ENCODE data around the gene SH3GL1.

SH3GL1 gene

DNA sequence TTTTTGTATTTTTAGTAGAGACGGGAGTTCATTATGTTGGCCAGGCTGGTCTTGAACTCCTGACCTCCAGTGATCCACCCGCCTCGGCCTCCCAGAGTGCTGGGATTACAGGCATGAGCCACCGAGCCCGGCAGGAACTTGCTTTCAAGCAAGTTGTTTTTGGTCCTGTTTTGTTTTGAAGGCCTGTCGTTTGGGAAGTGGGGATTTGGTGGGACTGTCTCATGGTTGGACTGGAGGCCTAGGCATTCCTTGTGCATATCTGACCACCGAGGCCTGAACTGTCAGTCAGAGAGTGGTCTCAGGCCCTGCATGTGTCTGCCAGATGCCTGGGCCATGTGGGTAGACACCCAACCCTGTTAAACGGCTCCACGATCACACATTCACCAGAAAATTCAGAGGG is 30.9 kb upstream of the SH3GL1 start:
- no peak for DNase-seq (ENCODE audit: low read depth)
- TF ChIP-seq, protein P1, sequence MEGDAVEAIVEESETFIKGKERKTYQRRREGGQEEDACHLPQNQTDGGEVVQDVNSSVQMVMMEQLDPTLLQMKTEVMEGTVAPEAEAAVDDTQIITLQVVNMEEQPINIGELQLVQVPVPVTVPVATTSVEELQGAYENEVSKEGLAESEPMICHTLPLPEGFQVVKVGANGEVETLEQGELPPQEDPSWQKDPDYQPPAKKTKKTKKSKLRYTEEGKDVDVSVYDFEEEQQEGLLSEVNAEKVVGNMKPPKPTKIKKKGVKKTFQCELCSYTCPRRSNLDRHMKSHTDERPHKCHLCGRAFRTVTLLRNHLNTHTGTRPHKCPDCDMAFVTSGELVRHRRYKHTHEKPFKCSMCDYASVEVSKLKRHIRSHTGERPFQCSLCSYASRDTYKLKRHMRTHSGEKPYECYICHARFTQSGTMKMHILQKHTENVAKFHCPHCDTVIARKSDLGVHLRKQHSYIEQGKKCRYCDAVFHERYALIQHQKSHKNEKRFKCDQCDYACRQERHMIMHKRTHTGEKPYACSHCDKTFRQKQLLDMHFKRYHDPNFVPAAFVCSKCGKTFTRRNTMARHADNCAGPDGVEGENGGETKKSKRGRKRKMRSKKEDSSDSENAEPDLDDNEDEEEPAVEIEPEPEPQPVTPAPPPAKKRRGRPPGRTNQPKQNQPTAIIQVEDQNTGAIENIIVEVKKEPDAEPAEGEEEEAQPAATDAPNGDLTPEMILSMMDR (IDR thresholded peaks at IDR 0.05; ENCODE audit: control insufficient read depth, extremely low read depth, insufficient read depth): no peak
- H3K4me3 ChIP-seq (ENCODE audit: low read depth, low read length): no peak overlapping the region

DNA sequence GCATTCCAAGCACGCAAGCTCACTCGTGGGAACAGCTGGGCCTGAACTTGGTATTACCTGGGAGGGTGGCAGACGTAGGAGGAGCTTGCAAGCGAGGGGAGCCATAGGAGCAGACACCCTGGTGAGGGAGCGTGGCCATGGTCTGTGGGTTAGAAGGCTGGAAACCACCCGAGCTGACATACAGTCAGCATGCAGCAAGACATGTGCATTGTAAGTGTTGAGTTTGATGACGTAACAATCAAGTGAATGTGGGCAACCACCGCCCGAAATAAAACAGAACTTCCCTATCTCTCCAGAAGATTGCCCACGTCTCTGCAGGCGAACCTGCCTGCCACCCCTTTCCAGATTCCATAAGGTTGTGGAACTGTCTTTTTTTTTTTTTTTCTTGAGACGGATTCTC is 30.4 kb upstream of the SH3GL1 start:
- H3K4me3 ChIP-seq (ENCODE audit: low read depth, low read length): no peak overlapping the region
- DNase-seq (ENCODE audit: low read depth): no peak
- TF ChIP-seq, protein P1 (IDR thresholded peaks at IDR 0.05; ENCODE audit: control insufficient read depth, extremely low read depth, insufficient read depth): no peak

DNA sequence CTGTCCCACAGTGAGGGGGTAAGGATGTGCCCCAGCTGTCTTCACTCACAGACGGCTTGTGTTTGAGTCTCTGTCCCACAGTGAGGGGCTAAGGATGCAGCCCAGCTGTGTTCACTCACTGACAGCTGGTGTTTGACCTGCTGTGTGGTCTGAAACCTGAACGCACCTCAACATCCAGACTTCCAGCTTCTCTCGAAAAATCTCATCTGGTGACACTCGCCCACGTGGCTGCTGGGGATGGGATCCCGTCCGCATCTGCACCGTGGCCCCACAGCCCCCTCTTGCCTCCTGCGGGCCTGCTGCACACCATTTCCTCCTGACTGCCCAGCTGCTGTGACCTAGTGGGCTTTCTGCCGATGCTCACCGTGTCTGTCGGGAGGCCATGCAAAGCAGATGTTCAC is 29.4 kb upstream of the SH3GL1 start:
- TF ChIP-seq, protein P1 (IDR thresholded peaks at IDR 0.05; ENCODE audit: control insufficient read depth, extremely low read depth, insufficient read depth): no peak
- H3K4me3 ChIP-seq (ENCODE audit: low read depth, low read length): no peak overlapping the region
- no peak for DNase-seq (ENCODE audit: low read depth)

DNA sequence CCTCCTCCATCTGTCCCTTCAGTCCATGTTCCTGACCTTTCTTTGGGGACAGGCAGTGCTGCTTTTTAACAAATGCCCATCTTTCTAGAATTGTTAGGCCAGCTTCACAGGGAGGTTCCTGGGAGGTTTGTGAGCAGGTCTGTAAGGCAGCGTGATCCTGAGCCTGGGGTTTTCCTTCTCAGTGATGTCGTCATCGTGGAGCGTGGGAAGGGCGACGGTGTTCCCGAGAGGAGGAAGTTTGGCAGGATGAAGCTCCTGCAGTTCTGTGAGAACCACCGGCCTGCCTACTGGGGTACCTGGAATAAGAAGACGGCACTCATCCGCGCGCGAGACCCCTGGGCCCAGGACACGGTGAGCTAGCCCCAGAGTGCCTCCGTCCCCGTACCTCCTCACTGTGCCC is 28.9 kb upstream of the SH3GL1 start:
- no peak overlapping the region for H3K4me3 ChIP-seq (ENCODE audit: low read depth, low read length)
- DNase-seq (ENCODE audit: low read depth): no peak
- TF ChIP-seq, protein P1 (IDR thresholded peaks at IDR 0.05; ENCODE audit: control insufficient read depth, extremely low read depth, insufficient read depth): no peak

DNA sequence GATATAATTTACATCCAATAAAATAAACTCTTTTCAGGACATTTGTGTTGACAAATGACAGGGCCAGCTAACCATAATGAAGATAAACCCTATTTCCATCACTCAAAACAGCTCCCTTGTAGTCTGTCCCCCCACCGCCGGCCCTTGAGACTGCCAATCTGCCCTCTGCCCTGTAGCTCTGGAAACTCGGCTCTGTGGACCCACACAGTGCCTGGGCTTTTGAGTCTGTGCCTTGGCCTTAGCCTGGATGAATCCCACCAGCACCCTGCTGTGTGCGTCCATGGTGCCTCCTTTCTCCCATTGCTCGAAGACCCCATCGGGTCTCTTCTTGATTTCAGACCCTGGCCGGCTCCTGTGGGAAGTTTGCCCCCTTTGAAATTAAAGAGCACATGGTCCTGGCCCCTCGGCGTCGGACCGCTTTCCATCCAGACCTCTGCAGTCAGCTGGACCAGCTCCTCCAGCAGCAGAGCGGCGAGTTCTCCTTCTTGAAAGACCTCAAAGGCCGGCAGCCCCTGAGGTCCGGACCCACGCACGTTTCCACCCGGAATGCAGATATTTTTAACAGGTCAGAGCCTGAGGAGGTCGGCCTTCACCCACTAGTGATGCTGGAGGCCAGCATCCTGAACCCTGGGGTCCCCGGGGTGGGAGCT is 28.1 kb upstream of the SH3GL1 start:
- no peak overlapping the region for H3K4me3 ChIP-seq (ENCODE audit: low read depth, low read length)
- TF ChIP-seq, protein P1 (IDR thresholded peaks at IDR 0.05; ENCODE audit: control insufficient read depth, extremely low read depth, insufficient read depth): no peak
- no peak for DNase-seq (ENCODE audit: low read depth)

DNA sequence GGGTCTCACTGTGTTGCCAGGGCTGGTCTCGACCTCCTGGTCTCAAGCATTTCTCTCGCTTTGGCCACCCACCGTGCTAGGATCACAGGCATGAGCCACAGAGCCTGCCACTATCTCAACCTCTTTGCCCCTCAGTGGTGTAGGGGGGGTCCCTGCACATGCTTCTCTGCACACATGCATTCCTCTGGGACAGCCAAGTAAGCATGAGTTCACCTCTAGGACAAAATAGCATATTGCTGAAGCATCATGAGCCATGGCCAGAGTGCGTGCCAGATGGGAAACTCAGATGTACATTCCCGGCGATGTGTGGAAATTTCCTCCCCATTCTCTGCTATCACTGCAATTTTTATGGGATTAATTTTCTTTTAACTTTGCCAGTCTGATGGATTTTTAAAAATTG is 25.2 kb upstream of the SH3GL1 start:
- TF ChIP-seq, protein P1 (IDR thresholded peaks at IDR 0.05; ENCODE audit: control insufficient read depth, extremely low read depth, insufficient read depth): no peak
- no peak overlapping the region for H3K4me3 ChIP-seq (ENCODE audit: low read depth, low read length)
- no peak for DNase-seq (ENCODE audit: low read depth)

All from LNCaP clone FGC (cell line).